Diencephalon (tissue), 1 donor: ENCODE measurements around the gene SETD3. TPM values are rescaled to one million over a fixed set of nuclear protein-coding genes. Genes with fewer than 3 reads are reported as not detected.

Experiments
- small RNA-seq: library from RNA; depleted of rRNA; stranded (forward); fragments of <200 nt; gene quantifications from one replicate; pipeline ENCODE3, GENCODE V24; 2014
- total RNA-seq: library from RNA; depleted of rRNA; stranded (reverse); fragments of >200 nt; gene quantifications from one replicate; pipeline ENCODE4 v1.2.3, GENCODE V29; 2014

SETD3 gene
- 103 TPM for total RNA-seq

GRCh38 chr14:99479906-99480869 is at the start of gene SETD3:
SETD3 (minus strand) TSS chr14:99480859; CDS start chr14:99465805, 15,054 bp downstream.

GRCh38 chr14:99480917-99481744 is 472 bp upstream of the SETD3 start, which contains the start of gene CCNK:
CCNK (plus strand) TSS chr14:99481409; CDS start chr14:99492678, 11,269 bp downstream.

Small RNA genes lying within 50 kb of the gene (small RNA-seq; reads per million reads assigned to genes)
- gene RNU6-91P = not detected

Other genes with a start within 250 kb of the SETD3 start
- gene BCL11B, start 208.7 kb downstream of the SETD3 start, total RNA-seq = 81.0 TPM
- 21.7 TPM for gene CCNK, start 550 bp upstream of the SETD3 start, total RNA-seq
- 12.5 TPM for gene CCDC85C, start 123.3 kb upstream of the SETD3 start, total RNA-seq
- gene HHIPL1, start 164.3 kb upstream of the SETD3 start, total RNA-seq = 6.9 TPM
- 19.6 TPM for gene CYP46A1, start 203.4 kb upstream of the SETD3 start, total RNA-seq